Memory B cell (primary cell): ENCODE data around the gene FGD4.

Experiments
- ATAC-seq: fragments of 150-1000 bp; cut with Tn5 transposase; 2 replicates; pipeline ENCODE4 v1.10.0; 2021; ENCODE audit warnings: low read depth, mild to moderate bottlenecking, moderate library complexity
- DNase-seq, 2 donors: peaks; one replicate each; pipeline ENCODE4 v3.0.0; 2022; ENCODE audit warnings: low spot score in 2 of 2
- H3K27ac Mint-ChIP-seq: one replicate; pipeline ENCODE4 v1.8.0; 2022; ENCODE audit warnings: mild to moderate bottlenecking, moderate library complexity, mixed read lengths
- H3K27me3 Mint-ChIP-seq: one replicate; pipeline ENCODE4 v1.8.0; 2022; ENCODE audit warnings: mixed read lengths
- H3K36me3 Mint-ChIP-seq: one replicate; pipeline ENCODE4 v1.8.0; 2022; ENCODE audit warnings: mild to moderate bottlenecking, mixed read lengths
- H3K4me1 Mint-ChIP-seq: one replicate; pipeline ENCODE4 v1.8.0; 2022; ENCODE audit warnings: mixed read lengths
- H3K4me3 Mint-ChIP-seq: one replicate; pipeline ENCODE4 v1.8.0; 2022; ENCODE audit warnings: mild to moderate bottlenecking, moderate library complexity, mixed read lengths
- H3K9me3 Mint-ChIP-seq: one replicate; pipeline ENCODE4 v1.8.0; 2022; ENCODE audit warnings: mixed read lengths

FGD4 gene

GRCh38 chr12:32455607-32456071, 56.3 kb downstream of the FGD4 start:
- peak in 1 of 2 donors; percentile 32 for DNase-seq
- no peaks in the 10 kb centered on the region for H3K36me3 Mint-ChIP-seq
- peak; percentile 62 for ATAC-seq
- H3K4me3 Mint-ChIP-seq = peak overlapping the region; percentile 3
- H3K4me1 Mint-ChIP-seq = peaks cover 8% of the 10 kb centered on the region
- peak overlapping the region; percentile 73 for H3K27ac Mint-ChIP-seq
- no peaks in the 10 kb centered on the region for H3K27me3 Mint-ChIP-seq
- no peaks in the 10 kb centered on the region for H3K9me3 Mint-ChIP-seq

DNA sequence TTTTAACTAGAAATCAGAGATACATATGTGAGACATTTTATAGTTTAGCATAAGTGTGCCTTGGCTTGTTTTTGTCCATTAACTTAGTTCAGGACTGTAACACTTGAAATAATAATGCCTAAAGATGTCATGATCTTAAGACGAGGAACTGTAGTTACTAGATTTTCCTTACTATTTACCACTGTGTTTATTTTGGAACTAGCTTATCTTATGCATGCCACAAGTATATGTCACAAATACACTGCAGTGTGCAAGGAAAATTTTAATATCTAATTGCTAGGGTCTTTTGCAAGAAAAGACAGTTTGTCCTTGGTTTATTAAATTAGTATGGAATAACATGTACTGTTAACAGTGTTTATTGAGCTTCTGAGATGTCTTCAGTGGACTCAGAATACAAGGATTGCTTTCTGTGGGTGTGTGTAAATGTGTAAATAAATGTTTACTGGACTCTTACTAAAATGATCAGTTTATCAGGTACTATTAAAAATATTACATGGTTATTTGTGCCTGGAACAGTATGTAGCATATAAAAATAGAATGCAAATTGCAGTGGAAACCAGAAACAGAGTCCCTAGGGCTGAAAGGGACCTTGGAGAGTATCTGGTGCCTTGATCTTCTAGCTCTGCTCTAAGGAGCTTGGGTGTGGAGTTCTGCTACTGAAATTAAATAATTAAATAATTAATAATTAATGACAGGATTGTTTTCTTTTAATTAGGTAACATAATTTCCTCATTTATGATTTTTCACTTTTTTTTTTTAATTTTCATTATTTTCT, 58.1 kb downstream of the FGD4 start:
- H3K36me3 Mint-ChIP-seq = no peaks in the 10 kb centered on the region
- DNase-seq = no peak
- H3K27me3 Mint-ChIP-seq = no peaks in the 10 kb centered on the region
- no peak overlapping the region for H3K4me3 Mint-ChIP-seq
- no peaks in the 10 kb centered on the region for H3K9me3 Mint-ChIP-seq
- H3K4me1 Mint-ChIP-seq = peaks cover 8% of the 10 kb centered on the region
- ATAC-seq = no peak
- peak overlapping the region; percentile 24 for H3K27ac Mint-ChIP-seq

DNA sequence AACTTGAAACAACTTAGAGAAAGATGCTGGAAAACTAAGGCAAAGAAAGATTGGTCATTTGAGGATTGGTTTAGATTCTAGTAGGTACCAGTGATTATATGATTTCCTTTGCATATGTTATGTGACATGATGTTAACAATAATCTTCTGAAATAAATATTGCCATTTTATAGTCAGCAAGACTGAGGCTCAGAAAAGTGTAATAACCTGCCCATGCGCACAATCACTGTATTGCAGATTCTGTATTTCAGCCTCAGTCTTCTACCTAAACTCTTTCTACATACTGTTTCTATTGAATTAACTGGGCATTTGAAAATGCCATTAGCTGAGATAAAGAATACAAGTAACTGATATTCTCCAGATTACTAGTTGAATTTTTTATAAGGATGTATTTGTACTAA, 61.3 kb downstream of the FGD4 start:
- Mint-ChIP-seq H3K36me3 (no peaks in the 10 kb centered on the region), H3K9me3 (no peaks in the 10 kb centered on the region), H3K4me1 (peaks cover 8% of the 10 kb centered on the region), H3K4me3 (no peak overlapping the region), H3K27ac (no peak overlapping the region), H3K27me3 (no peaks in the 10 kb centered on the region)
- no peak for DNase-seq
- ATAC-seq = no peak

DNA sequence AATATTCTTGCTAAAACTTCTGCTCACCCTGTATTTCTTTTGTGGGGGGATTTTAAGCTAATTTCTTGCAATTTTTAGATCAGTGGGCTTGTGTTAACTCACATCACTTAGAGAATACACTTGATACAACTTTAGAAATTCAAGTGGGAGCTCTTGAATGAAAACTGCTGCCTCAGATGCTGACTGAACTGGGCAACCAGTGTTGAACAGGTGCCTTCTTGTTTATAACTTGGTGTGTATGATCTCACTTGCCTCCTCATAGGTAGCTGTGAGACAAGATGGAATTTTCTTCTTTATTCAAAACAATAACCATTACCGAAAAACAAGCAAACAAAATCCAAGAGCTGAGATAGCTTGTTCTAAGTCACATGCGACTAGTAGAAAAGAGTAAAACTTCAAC, 63.5 kb downstream of the FGD4 start:
- ATAC-seq (no peak), DNase-seq (no peak)
- H3K4me1 Mint-ChIP-seq = peaks cover 7% of the 10 kb centered on the region
- H3K27ac Mint-ChIP-seq = no peak overlapping the region
- H3K9me3 Mint-ChIP-seq = no peaks in the 10 kb centered on the region
- no peak overlapping the region for H3K4me3 Mint-ChIP-seq
- no peaks in the 10 kb centered on the region for H3K36me3 Mint-ChIP-seq
- no peaks in the 10 kb centered on the region for H3K27me3 Mint-ChIP-seq

DNA sequence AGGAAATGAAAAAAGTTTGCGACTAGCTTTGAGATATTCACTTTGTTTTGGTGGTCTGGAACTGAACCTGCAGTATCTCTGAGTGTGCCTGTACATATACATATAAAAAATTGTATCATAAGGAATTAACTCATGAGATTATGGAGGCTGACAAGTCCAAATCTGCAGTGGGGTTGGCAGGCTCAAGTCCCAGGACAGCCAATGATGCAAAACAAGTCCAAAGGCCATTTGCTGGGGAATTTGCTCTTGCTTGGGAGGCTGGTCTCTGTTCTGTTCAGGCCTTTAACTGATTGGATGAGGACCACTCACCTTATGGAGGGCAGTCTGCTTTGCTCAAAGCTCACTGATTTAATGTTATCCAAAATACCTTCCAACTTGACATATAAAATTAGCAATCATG, 66.8 kb downstream of the FGD4 start:
- DNase-seq (no peak), ATAC-seq (no peak)
- no peak overlapping the region for H3K4me3 Mint-ChIP-seq
- peaks cover 11% of the 10 kb centered on the region for H3K4me1 Mint-ChIP-seq
- H3K36me3 Mint-ChIP-seq = no peaks in the 10 kb centered on the region
- no peak overlapping the region for H3K27ac Mint-ChIP-seq
- H3K9me3 Mint-ChIP-seq = no peaks in the 10 kb centered on the region
- H3K27me3 Mint-ChIP-seq = no peaks in the 10 kb centered on the region

DNA sequence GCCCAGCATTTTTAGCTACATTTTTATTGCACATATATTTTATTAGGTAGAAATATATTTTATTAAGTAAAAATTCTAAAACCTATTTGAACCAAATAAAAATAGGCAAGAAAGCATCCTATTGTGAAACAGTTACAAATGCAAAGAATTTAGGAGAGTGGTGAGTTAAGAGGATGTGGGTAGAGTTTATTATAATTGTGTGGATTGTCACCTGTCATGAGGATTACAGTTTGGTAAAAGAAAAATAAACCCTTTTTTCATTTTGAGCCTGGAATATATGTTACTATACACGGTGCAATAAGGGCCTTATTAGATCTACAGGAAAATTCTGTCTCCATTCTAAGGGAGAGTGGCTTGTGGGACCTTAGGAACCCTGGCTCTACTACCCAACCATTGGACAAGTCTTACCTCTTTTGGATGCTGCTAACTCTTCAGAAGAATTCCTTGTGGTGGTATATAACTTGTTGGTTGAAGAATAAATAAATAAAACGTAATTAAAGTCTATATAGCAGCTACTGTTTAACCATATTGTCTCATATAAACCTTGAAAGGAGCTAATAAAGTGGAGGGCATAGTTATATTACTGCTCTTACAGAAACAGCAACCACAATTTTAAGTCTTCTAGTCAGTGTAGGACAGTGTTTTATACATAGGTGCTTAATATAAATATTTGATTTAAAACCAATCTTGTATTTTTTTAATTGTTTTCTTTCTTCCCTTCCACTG, 67.8 kb downstream of the FGD4 start:
- DNase-seq (no peak), ATAC-seq (no peak)
- Mint-ChIP-seq H3K36me3 (no peaks in the 10 kb centered on the region), H3K4me3 (no peak overlapping the region), H3K27ac (no peak overlapping the region), H3K4me1 (peaks cover 11% of the 10 kb centered on the region), H3K27me3 (no peaks in the 10 kb centered on the region), H3K9me3 (no peaks in the 10 kb centered on the region)

- no peaks in the 10 kb centered on the region for H3K27me3 Mint-ChIP-seq
- no peaks in the 10 kb centered on the region for H3K36me3 Mint-ChIP-seq
- peak overlapping the region; percentile 29 for H3K4me3 Mint-ChIP-seq
- peaks cover 11% of the 10 kb centered on the region for H3K4me1 Mint-ChIP-seq
- peak overlapping the region; percentile 82 for H3K27ac Mint-ChIP-seq
- ATAC-seq = peak; percentile 38
- H3K9me3 Mint-ChIP-seq = no peaks in the 10 kb centered on the region
- no peak for DNase-seq
Measured at GRCh38 chr12:32467959-32468863, 68.9 kb downstream of the FGD4 start.

GRCh38 chr12:32470936-32471470, 71.6 kb downstream of the FGD4 start:
- H3K9me3 Mint-ChIP-seq = no peaks in the 10 kb centered on the region
- no peaks in the 10 kb centered on the region for H3K36me3 Mint-ChIP-seq
- H3K27me3 Mint-ChIP-seq = no peaks in the 10 kb centered on the region
- no peak for ATAC-seq
- H3K27ac Mint-ChIP-seq = no peak overlapping the region
- peaks cover 11% of the 10 kb centered on the region for H3K4me1 Mint-ChIP-seq
- DNase-seq = no peak
- H3K4me3 Mint-ChIP-seq = no peak overlapping the region

DNA sequence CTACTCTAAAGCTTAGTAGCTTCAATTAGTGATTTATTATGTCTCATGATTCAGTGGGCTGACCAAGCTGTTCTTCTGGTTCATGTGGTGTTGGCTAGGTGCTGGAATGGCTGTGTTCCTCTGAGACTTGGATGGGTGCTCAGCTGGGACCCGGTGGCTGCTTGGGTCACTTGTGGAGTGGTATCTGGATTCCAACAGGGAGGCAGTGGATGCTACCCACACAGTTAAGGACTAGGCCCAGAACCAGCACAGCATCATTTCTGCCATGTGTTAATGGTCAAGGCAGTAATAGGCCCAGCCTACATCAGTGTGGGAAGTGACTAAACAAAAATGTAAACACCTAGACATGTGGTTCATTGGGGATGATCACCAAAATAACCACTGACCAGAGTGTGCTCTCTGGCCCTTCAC, 72.2 kb downstream of the FGD4 start:
- ATAC-seq = no peak
- no peak for DNase-seq
- Mint-ChIP-seq H3K27ac (no peak overlapping the region), H3K36me3 (no peaks in the 10 kb centered on the region), H3K9me3 (no peaks in the 10 kb centered on the region), H3K27me3 (no peaks in the 10 kb centered on the region), H3K4me1 (peaks cover 11% of the 10 kb centered on the region), H3K4me3 (no peak overlapping the region)

DNA sequence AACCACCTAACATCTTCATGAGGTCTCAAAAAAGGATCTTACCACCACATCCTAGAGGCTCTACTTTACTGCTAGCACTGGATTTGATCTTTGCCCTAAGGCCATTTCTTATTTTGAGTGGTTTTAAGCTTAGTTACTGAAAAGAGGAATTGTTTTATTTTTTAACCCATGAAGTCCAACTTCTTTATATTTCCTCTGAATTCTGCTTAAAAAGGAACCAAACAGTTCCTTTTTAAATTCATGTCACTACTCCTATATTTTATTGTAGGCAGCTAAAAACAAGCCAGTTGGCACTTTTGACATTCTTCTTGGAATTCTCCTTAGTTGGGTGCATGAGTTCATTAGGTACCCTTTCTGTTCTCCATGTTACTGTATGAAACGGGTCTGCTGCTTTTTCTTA, 76.4 kb downstream of the FGD4 start:
- DNase-seq (no peak), ATAC-seq (no peak)
- no peaks in the 10 kb centered on the region for H3K36me3 Mint-ChIP-seq
- H3K27ac Mint-ChIP-seq = no peak overlapping the region
- peaks cover 3% of the 10 kb centered on the region for H3K4me1 Mint-ChIP-seq
- H3K27me3 Mint-ChIP-seq = no peaks in the 10 kb centered on the region
- H3K9me3 Mint-ChIP-seq = no peaks in the 10 kb centered on the region
- H3K4me3 Mint-ChIP-seq = no peak overlapping the region

DNA sequence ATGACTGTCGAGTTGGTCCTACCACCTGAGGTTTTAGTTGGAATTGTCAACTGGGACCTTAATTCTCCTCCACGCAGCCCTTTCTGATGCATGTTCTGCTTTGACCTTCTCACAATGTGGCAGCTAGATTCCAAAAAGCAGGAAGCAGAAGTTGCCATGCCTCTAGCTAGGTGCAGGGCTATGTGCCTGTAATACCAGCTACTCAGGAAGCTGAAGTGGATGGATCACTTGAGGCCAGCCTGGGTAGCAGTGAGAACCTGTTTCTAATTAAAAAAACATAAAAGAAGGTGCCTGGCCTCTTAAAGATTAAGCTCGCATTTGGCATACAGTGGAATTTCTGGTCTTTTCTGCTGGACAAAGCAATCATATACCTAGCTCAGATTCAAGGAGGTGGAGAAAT, 77.1 kb downstream of the FGD4 start:
- Mint-ChIP-seq H3K4me3 (no peak overlapping the region), H3K4me1 (peaks cover 3% of the 10 kb centered on the region), H3K27ac (no peak overlapping the region), H3K27me3 (no peaks in the 10 kb centered on the region), H3K9me3 (no peaks in the 10 kb centered on the region), H3K36me3 (no peaks in the 10 kb centered on the region)
- DNase-seq = no peak
- ATAC-seq = no peak

GRCh38 chr12:32477714-32478113, 78.4 kb downstream of the FGD4 start:
- no peaks in the 10 kb centered on the region for H3K9me3 Mint-ChIP-seq

GRCh38 chr12:32478166-32478565, 78.8 kb downstream of the FGD4 start:
- Mint-ChIP-seq H3K4me1 (peaks cover 11% of the 10 kb centered on the region), H3K4me3 (no peak overlapping the region), H3K27me3 (no peaks in the 10 kb centered on the region), H3K36me3 (no peaks in the 10 kb centered on the region), H3K9me3 (no peaks in the 10 kb centered on the region), H3K27ac (peak overlapping the region; percentile 26)
- no peak for ATAC-seq
- no peak for DNase-seq

More at GRCh38 chr12:32477714-32478113, 78.4 kb downstream of the FGD4 start:
- H3K36me3 Mint-ChIP-seq = no peaks in the 10 kb centered on the region
- H3K27me3 Mint-ChIP-seq = no peaks in the 10 kb centered on the region
- ATAC-seq (no peak), DNase-seq (no peak)
- H3K4me1 Mint-ChIP-seq = peaks cover 9% of the 10 kb centered on the region
- no peak overlapping the region for H3K4me3 Mint-ChIP-seq
- peak overlapping the region; percentile 47 for H3K27ac Mint-ChIP-seq
